CD14-positive monocyte (primary cell): ENCODE results near the gene TAF5L. TPM values are rescaled to one million over a fixed set of nuclear protein-coding genes. Genes with fewer than 3 reads are reported as not detected.

ENCODE experiments used
- DNase-seq, 3 donors: peaks; one replicate each; pipeline ENCODE4 v3.0.0-alpha.2; 2011 to 2022
- H2AFZ ChIP-seq: 2 replicates; pipeline ENCODE4 v1.6.0; 2012; ENCODE audit warnings: mild to moderate bottlenecking, low read depth, low read length, inconsistent platforms; ENCODE audit not compliant: insufficient read depth, poor library complexity, severe bottlenecking
- H3K27ac ChIP-seq, 2 donors: 1 replicate in 1 of 2; 2 replicates in 1 of 2; pipeline ENCODE4 v1.5.1; 2012 to 2013; ENCODE audit warnings: low read length in 2 of 2, control low read depth in 1 of 2, inconsistent platforms in 1 of 2, low read depth in 1 of 2, mild to moderate bottlenecking in 1 of 2
- H3K27me3 ChIP-seq, 2 donors: one replicate each; pipeline versions ENCODE4 v1.6.0 to v1.6.1; 2011 to 2013; ENCODE audit warnings: low read length in 2 of 2; ENCODE audit not compliant: control insufficient read depth in 2 of 2, insufficient read depth in 2 of 2
- H3K36me3 ChIP-seq, 2 donors: replicated peaks in 1 of 2; 1 replicate in 1 of 2; 2 replicates in 1 of 2; pipeline versions ENCODE4 v1.5.1 to v1.6.1; 2012 to 2013; ENCODE audit warnings: low read length in 2 of 2, control low read depth in 1 of 2, inconsistent platforms in 1 of 2, mild to moderate bottlenecking in 1 of 2; ENCODE audit not compliant: insufficient read depth in 2 of 2, control insufficient read depth in 1 of 2
- H3K4me1 ChIP-seq, 2 donors: 1 replicate in 1 of 2; 2 replicates in 1 of 2; pipeline versions ENCODE4 v1.5.1 to v1.6.1; 2012 to 2013; ENCODE audit warnings: low read length in 2 of 2, control low read depth in 1 of 2, inconsistent platforms in 1 of 2, mild to moderate bottlenecking in 1 of 2, moderate library complexity in 1 of 2; ENCODE audit not compliant: insufficient read depth in 2 of 2, control insufficient read depth in 1 of 2
- H3K4me2 ChIP-seq: replicated peaks from 2 replicates; pipeline ENCODE3; 2012; ENCODE audit warnings: low read length, moderate library complexity, mild to moderate bottlenecking; ENCODE audit not compliant: poor library complexity, severe bottlenecking; ENCODE audit errors: extremely low read depth
- H3K4me3 ChIP-seq, 3 experiments: fragments of 200-600 bp in 1 of 3; sonication (generic) in 1 of 3; replicated peaks in 1 of 3; 1 replicate in 2 of 3; 2 replicates in 1 of 3; pipeline ENCODE4 v1.5.1; 2011 to 2013; ENCODE audit warnings: low read length in 3 of 3, mild to moderate bottlenecking in 3 of 3, control low read depth in 2 of 3, low read depth in 2 of 3, inconsistent platforms in 1 of 3, moderate library complexity in 1 of 3
- H3K79me2 ChIP-seq: 2 replicates; pipeline ENCODE4 v1.6.0; 2012; ENCODE audit warnings: mild to moderate bottlenecking, control low read depth, inconsistent platforms, low read length, moderate library complexity; ENCODE audit not compliant: insufficient read depth
- H3K9ac ChIP-seq: 2 replicates; pipeline ENCODE4 v1.6.0; 2017; ENCODE audit warnings: low read length, mild to moderate bottlenecking; ENCODE audit not compliant: insufficient read depth, poor library complexity, severe bottlenecking
- H3K9me3 ChIP-seq, 2 donors: replicated peaks in 1 of 2; 1 replicate in 1 of 2; 2 replicates in 1 of 2; pipeline versions ENCODE4 v1.5.1 to v1.6.1; 2012 to 2013; ENCODE audit warnings: low read length in 2 of 2, control low read depth in 1 of 2; ENCODE audit not compliant: control insufficient read depth in 1 of 2, insufficient read depth in 1 of 2
- H4K20me1 ChIP-seq: 2 replicates; pipeline ENCODE4 v1.6.0; 2012; ENCODE audit warnings: mild to moderate bottlenecking, low read length, control low read depth, moderate library complexity; ENCODE audit not compliant: insufficient read depth
- H3K27ac Mint-ChIP-seq, 7 donors: one replicate each; pipeline ENCODE4 v1.8.0; 2020; ENCODE audit warnings: mild to moderate bottlenecking in 7 of 7, mixed read lengths in 7 of 7, moderate library complexity in 6 of 7, inconsistent platforms in 2 of 7
- H3K27me3 Mint-ChIP-seq, 3 donors: one replicate each; pipeline ENCODE4 v1.8.0; 2021 to 2022; ENCODE audit warnings: low read depth in 3 of 3, mild to moderate bottlenecking in 3 of 3, mixed read lengths in 3 of 3, moderate library complexity in 3 of 3, inconsistent platforms in 1 of 3
- H3K36me3 Mint-ChIP-seq, 2 donors: one replicate each; pipeline ENCODE4 v1.8.0; 2020; ENCODE audit warnings: mixed read lengths in 2 of 2, inconsistent platforms in 1 of 2, mild to moderate bottlenecking in 1 of 2
- H3K4me1 Mint-ChIP-seq: one replicate; pipeline ENCODE4 v1.8.0; 2020; ENCODE audit warnings: mild to moderate bottlenecking, mixed read lengths
- H3K4me3 Mint-ChIP-seq, 2 donors: one replicate each; pipeline ENCODE4 v1.8.0; 2020; ENCODE audit warnings: mild to moderate bottlenecking in 2 of 2, mixed read lengths in 2 of 2, moderate library complexity in 1 of 2
- H3K9me3 Mint-ChIP-seq, 7 donors: one replicate each; pipeline ENCODE4 v1.8.0; 2020 to 2022; ENCODE audit warnings: mixed read lengths in 7 of 7, mild to moderate bottlenecking in 6 of 7, moderate library complexity in 6 of 7, inconsistent platforms in 2 of 7
- CTCF ChIP-seq: fragments of 200-600 bp; IDR thresholded peaks from one replicate; pipeline ENCODE4 v1.8.0; 2022; ENCODE audit warnings: antibody characterized with exemption, mild to moderate bottlenecking
- WGBS: methylation state at CpG from one replicate; pipeline ENCODE4 v1.1.5; 2013; ENCODE audit warnings: missing lambda C conversion rate; ENCODE audit not compliant: insufficient coverage; 5-methylcytosine and 5-hydroxymethylcytosine counted together
- intact Hi-C, 2 donors: fragments of 100-400 bp; cut with micrococcal nuclease; formaldehyde crosslinking; loops; one replicate each; pipeline versions ENCODE4 v1.15.0 to v1.15.1; 2023
- polyA plus RNA-seq, 3 donors: library from polyadenylated mRNA; depleted of rRNA in 1 of 3; unstranded in 2 of 3; stranded (reverse) in 1 of 3; fragments of 300-500 nt in 2 of 3; fragments of >200 nt in 1 of 3; fragmentation: Illumina TruSeq in 2 of 3; gene quantifications; 1 replicate in 2 of 3; 2 replicates in 1 of 3; pipeline ENCODE4 v1.2.3, GENCODE V29; 2012 to 2021

Gene TAF5L
- polyA plus RNA-seq, 3 donors = 3.8 to 15.4 (median 4.9) TPM

GRCh38 chr1:229640455-229640854 lies 14.5 kb upstream of the TAF5L start:
- Mint-ChIP-seq H3K9me3 (no peaks in the 10 kb centered on the region), H3K27me3 (peaks cover 0 to 5% (median 0%) of the 10 kb centered on the region in 3 donors), H3K4me1 (peaks cover 12% of the 10 kb centered on the region), H3K27ac (no peak overlapping the region), H3K36me3 (peaks cover 50 to 66% of the 10 kb centered on the region in 2 donors), H3K4me3 (no peak overlapping the region)
- 94% methylated on average over 9 of the region's 12 CpGs for WGBS
- no peak for TF ChIP-seq CTCF
- H2AFZ ChIP-seq = no peak overlapping the region
- H3K4me1 ChIP-seq = peaks cover 9 to 11% of the 10 kb centered on the region in 2 donors
- H3K4me3 ChIP-seq = no peak overlapping the region
- no peak for DNase-seq
- H3K9ac ChIP-seq = no peak overlapping the region
- peaks cover 34 to 72% of the 10 kb centered on the region in 2 donors for H3K36me3 ChIP-seq
- intact Hi-C loops = no loop called here
- H4K20me1 ChIP-seq = peaks cover 4% of the 10 kb centered on the region
- H3K27ac ChIP-seq = no peak overlapping the region
- no peak overlapping the region for H3K4me2 ChIP-seq
- H3K79me2 ChIP-seq = no peaks in the 10 kb centered on the region
- no peaks in the 10 kb centered on the region for H3K27me3 ChIP-seq
- H3K9me3 ChIP-seq = no peaks in the 10 kb centered on the region

- Histone ChIP-seq H3K36me3 (peaks cover 40 to 80% of the 10 kb centered on the region in 2 donors), H3K4me2 (no peak overlapping the region), H3K79me2 (no peaks in the 10 kb centered on the region), H3K4me3 (no peak overlapping the region), H2AFZ (no peak overlapping the region), H3K27ac (no peak overlapping the region), H3K27me3 (no peaks in the 10 kb centered on the region), H4K20me1 (no peaks in the 10 kb centered on the region), H3K4me1 (no peaks in the 10 kb centered on the region), H3K9ac (no peak overlapping the region), H3K9me3 (no peaks in the 10 kb centered on the region)
- DNase-seq = no peak
- Mint-ChIP-seq H3K36me3 (peaks cover 53 to 69% of the 10 kb centered on the region in 2 donors), H3K9me3 (no peaks in the 10 kb centered on the region), H3K27me3 (peaks cover 0 to 1% (median 0%) of the 10 kb centered on the region in 3 donors), H3K27ac (no peak overlapping the region), H3K4me3 (no peak overlapping the region), H3K4me1 (no peaks in the 10 kb centered on the region)
- intact Hi-C loops = no loop called here
- no peak for TF ChIP-seq CTCF
- 97% methylated on average over 12 of the region's 12 CpGs for WGBS
Observed at GRCh38 chr1:229637746-229638145, 11.8 kb upstream of the TAF5L start.
